Tibial nerve (tissue), 4 donors: ENCODE measurements around the gene TTC23.

Experiments used
- CTCF ChIP-seq, 5 experiments: fragments of 200-600 bp in 3 of 5; fragments of 450-650 bp in 2 of 5; sonication (generic) in 3 of 5; IDR thresholded peaks; one replicate each; pipeline ENCODE4 v1.5.1; 2016 to 2019; ENCODE audit warnings: antibody characterized with exemption in 5 of 5, mild to moderate bottlenecking in 3 of 5, moderate library complexity in 2 of 5
- EP300 ChIP-seq, 2 donors: sonication (generic); formaldehyde crosslinking; IDR thresholded peaks; one replicate each; pipeline ENCODE4 v1.6.1; 2017; ENCODE audit warnings: antibody characterized with exemption in 2 of 2, mild to moderate bottlenecking in 1 of 2
- POLR2A ChIP-seq, 2 donors: fragments of 450-650 bp; IDR thresholded peaks; one replicate each; pipeline ENCODE4 v1.6.1; 2017; ENCODE audit warnings: antibody characterized with exemption in 2 of 2, mild to moderate bottlenecking in 2 of 2, moderate library complexity in 2 of 2

GRCh38 chr15:99210334-99210733, 39.0 kb downstream of the TTC23 start:
- TF ChIP-seq CTCF (IDR thresholded peaks at IDR 0.05): no peak
- TF ChIP-seq POLR2A (IDR thresholded peaks at IDR 0.05): no peak
- no peak for TF ChIP-seq EP300 (IDR thresholded peaks at IDR 0.05)
